ENCODE data around the gene SYS1. TPM values are rescaled to one million over a fixed set of nuclear protein-coding genes. Genes with fewer than 3 reads are reported as not detected.

SYS1 gene
- total RNA-seq, 1 experiment from 2014 or later = 20.5 TPM

DNA sequence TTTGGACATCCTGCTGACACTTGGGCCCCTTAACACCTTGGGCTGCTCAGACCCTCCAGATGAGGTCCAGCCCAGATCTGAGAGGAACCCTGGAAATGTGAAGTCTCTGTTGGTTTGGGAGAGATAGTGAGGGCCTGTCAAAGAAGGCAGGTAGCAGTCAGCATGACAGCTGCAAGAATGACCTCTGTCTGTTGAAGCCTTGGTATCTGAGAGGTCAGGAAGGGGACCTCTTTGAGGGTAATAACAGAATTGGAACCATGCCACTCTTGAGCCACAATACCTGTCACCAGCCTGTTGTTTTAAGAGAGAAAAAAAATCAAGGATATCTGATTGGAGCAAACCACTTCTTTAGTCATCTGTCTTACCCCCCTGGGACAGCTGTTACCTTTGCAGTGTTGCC is 4.2 kb downstream of the SYS1 start:
- Histone ChIP-seq H3K36me3 (ENCODE audit: control insufficient read depth in 1 of 2, insufficient read depth in 2 of 2, low read length in 2 of 2) (peaks cover 12 to 25% of the 10 kb centered on the region in 2 experiments; a peak in 3 of 4 replicates), H4K20me1 (ENCODE audit: insufficient read depth) (no peaks in the 10 kb centered on the region), H3K4me1 (ENCODE audit: control insufficient read depth in 1 of 2, insufficient read depth in 2 of 2, low read length in 2 of 2) (peaks cover 5 to 12% of the 10 kb centered on the region in 2 experiments; a peak in 3 of 4 replicates), H3K79me2 (ENCODE audit: insufficient read depth, low read length) (peaks cover 25% of the 10 kb centered on the region), H3K9me2 (ENCODE audit: insufficient read depth) (no peaks in the 10 kb centered on the region), H3K27me3 (ENCODE audit: insufficient read depth, low read length) (no peaks in the 10 kb centered on the region), H3K27ac (ENCODE audit: low read depth, low read length) (no peak overlapping the region), H3K9ac (ENCODE audit: low read length) (no peak overlapping the region), H2AFZ (ENCODE audit: low read depth, low read length, poor library complexity, severe bottlenecking) (no peak overlapping the region), H3K4me2 (ENCODE audit: low read length) (no peak overlapping the region), H3K4me3 (replicated peaks in 1 of 2; ENCODE audit: low read depth in 1 of 2, low read length in 2 of 2) (no peak overlapping the region), H3K9me3 (ENCODE audit: control insufficient read depth in 1 of 2, insufficient read depth in 1 of 2, low read depth in 1 of 2, low read length in 2 of 2) (no peaks in the 10 kb centered on the region)
- intact Hi-C loops (cut with micrococcal nuclease) = no loop called here
- POLR2A ChIA-PET = no interaction called here
- BruUV-seq (replicated peaks) = no TSS peak
- TF ChIP-seq RAD21 (IDR thresholded peaks at IDR 0.05; ENCODE audit: low read depth) (no peak), CBX3 (IDR thresholded peaks at IDR 0.05; ENCODE audit: low read depth) (no peak), ZFX (IDR thresholded peaks at IDR 0.05) (no peak), CEBPB (IDR thresholded peaks at IDR 0.05; ENCODE audit: low read depth) (no peak), EZH2 (IDR thresholded peaks at IDR 0.05) (no peak), REST (IDR thresholded peaks at IDR 0.05; ENCODE audit: low read depth) (no peak), SP1 (IDR thresholded peaks at IDR 0.05; ENCODE audit: low read depth) (no peak), SRF (IDR thresholded peaks at IDR 0.05; ENCODE audit: low read depth) (no peak), MAX (IDR thresholded peaks at IDR 0.05) (no peak), YY1 (IDR thresholded peaks at IDR 0.05; ENCODE audit: extremely low read depth, insufficient replicate concordance, low read depth, low read length) (no peak), SIN3A (IDR thresholded peaks at IDR 0.05; ENCODE audit: low read depth) (no peak), TCF7L2 (IDR thresholded peaks at IDR 0.05; ENCODE audit: borderline replicate concordance, extremely low read depth, insufficient read depth, insufficient read length) (no peak)
- TF ChIP-seq, protein P1, sequence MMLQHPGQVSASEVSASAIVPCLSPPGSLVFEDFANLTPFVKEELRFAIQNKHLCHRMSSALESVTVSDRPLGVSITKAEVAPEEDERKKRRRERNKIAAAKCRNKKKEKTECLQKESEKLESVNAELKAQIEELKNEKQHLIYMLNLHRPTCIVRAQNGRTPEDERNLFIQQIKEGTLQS (IDR thresholded peaks at IDR 0.05) = no peak
- DNase-seq (ENCODE audit: low read depth, low spot score) = no peak
- ATAC-seq = no peak
- CTCF ChIA-PET = interaction anchor here (0.8 kb wide), 1 partner anchor 215 kb away, joined by 3 read pairs; no protein-coding TSS in a partner anchor
- RAD21 ChIA-PET (ENCODE audit: low non-redundant PET in 1 of 2, low total read pairs in 2 of 2, uncharacterized antibody in 2 of 2, unreplicated experiment in 2 of 2) = no interaction called here
